HEK293T (cell line): ENCODE data around the gene POLR3B.

Experiments used
- BHLHE40 ChIP-seq: fragments of 450-650 bp; IDR thresholded peaks from 2 replicates; pipeline ENCODE4 v1.6.1; 2016; ENCODE audit warnings: mild to moderate bottlenecking, moderate library complexity, borderline replicate concordance
- ELF4 ChIP-seq: fragments of 450-650 bp; IDR thresholded peaks from 2 replicates; pipeline ENCODE4 v1.6.1; 2017; ENCODE audit warnings: antibody characterized with exemption
- L3MBTL2 ChIP-seq: fragments of 450-650 bp; conservative IDR thresholded peaks from 2 replicates; pipeline ENCODE4 v1.6.1; 2016; ENCODE audit warnings: mild to moderate bottlenecking
- NFRKB ChIP-seq: fragments of 450-650 bp; IDR thresholded peaks from 2 replicates; pipeline ENCODE4 v1.6.1; 2016; ENCODE audit warnings: mild to moderate bottlenecking, moderate library complexity
- SUZ12 ChIP-seq: fragments of 450-650 bp; IDR thresholded peaks from 2 replicates; pipeline ENCODE4 v1.6.1; 2016; ENCODE audit warnings: mild to moderate bottlenecking

DNA sequence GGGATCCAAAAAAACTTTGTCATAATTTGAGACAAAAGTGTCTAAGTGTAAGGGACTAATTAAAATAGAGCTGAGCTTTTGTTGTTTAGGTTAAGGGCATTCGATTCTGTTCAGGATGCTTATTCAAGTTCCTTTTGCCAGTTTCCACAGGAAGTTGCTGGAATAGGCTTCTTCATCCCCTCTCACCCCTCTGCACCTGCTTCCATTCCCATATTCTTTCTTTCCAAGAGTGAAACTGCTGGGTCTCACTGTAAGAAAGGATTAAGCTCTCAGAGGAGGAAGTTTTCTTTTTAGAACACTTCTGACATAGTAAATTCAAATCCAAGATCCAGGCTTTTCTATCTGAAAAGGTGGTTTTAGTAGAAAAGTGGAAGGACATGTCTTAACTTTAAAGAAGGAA lies 61.4 kb downstream of the POLR3B start:
- TF ChIP-seq NFRKB (no peak), BHLHE40 (no peak), L3MBTL2 (no peak), ELF4 (no peak), SUZ12 (no peak)
